ENCODE measurements around the gene MGME1.

Gene MGME1

DNA sequence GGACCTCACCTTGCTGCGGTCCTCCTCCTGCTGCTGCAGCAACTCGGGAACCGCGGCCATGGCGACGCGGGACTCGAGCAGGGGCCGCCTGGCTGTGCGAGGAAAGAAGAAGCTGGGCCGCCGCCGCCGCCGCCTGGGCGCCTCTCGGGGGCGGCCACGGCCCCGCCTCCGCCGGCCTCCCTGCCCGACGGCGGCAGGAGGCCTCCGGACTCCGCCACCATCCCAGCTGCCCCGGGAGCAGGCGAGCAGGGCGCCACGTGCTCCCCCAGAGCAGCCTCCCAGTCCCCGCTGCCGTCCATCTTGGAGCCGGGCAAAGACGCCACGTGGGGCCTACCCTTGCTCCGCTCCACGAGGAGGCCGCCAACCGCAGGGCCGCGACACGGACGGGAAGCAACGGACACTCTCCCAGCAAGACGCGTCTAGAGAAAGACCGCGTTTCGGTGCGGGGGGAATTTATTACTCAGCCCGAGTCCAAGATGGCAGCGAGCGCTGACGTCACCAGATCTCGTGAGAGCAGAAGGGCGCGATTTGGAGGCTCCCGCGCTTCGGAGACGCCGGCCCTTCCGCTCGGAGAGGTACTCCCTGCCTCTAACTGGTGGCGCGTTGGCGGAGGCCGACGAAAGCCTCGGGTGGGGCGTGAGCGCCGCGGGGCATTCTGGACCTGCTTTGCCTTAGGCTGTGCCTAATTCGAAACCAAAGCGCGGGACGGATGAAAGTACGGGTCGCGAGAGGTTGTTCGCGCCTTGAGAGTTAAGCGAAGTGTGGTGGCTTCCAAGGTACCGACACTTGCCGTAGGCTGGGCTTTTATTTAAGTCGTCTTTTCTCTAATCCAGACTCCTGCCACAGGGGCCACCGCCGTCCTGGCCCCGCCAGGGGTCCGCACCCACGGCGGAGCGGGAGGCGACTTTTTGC is at the start of gene MGME1, which contains the start of gene SNX5:
TSS of gene MGME1 (plus strand) at position 653 of the 912 bp plus-strand sequence. CDS start 842 bp downstream, outside the sequence.
TSS of gene SNX5 (minus strand) at position 429 of the 912 bp plus-strand sequence. CDS start at position 60, 369 bp downstream.
- peak; percentile 99 for DNase-seq (ENCODE audit: low read depth)

GRCh38 chr20:17919149-17919548 is 49.7 kb upstream of the MGME1 start:
- no peak for DNase-seq (ENCODE audit: low read depth)

- no peak for DNase-seq (ENCODE audit: low read depth)
These were observed 47.0 kb upstream of the MGME1 start for GRCh38 chr20:17921774-17922173.

GRCh38 chr20:17925141-17925939 is 43.5 kb upstream of the MGME1 start:
- no peak for DNase-seq (ENCODE audit: low read depth)

GRCh38 chr20:17925940-17926300 is 42.9 kb upstream of the MGME1 start:
- DNase-seq (ENCODE audit: low read depth): no peak

- no peak for DNase-seq (ENCODE audit: low read depth)
These were observed 40.6 kb upstream of the MGME1 start for GRCh38 chr20:17928211-17928611.

DNA sequence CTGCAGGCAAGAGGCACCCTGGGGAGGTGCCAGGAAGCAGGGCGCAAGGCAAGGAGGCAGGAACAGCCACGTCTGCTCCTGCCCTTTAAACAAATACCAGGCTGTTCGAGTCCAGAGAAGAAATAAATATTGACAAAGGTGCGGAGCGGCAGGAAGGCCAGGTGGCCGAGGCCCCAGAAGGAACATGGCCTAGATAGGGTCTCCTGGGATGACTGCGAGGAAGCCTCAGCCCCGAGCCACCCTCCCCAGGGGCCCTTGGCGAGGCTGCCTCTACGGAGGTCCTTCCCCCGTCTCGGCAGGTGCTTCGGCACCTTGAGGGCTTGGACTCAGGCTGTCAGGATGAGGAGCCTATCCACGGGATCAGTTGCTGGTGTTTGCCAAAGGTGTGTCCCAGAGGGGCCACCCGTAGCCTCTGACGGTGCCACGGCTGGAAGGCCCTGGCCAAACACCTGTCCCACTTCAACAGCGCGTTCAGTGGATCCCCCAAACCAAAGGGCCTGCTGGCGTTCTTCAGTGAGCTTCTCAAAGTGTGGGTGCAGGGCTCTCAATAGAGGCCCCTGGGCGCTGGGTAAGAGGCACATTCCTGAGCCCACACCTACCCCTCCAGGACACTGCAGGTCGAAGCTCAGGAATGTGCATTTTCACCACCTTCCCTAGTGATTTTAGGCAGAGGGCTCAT is 40.0 kb upstream of the MGME1 start:
- no peak for DNase-seq (ENCODE audit: low read depth)

DNA sequence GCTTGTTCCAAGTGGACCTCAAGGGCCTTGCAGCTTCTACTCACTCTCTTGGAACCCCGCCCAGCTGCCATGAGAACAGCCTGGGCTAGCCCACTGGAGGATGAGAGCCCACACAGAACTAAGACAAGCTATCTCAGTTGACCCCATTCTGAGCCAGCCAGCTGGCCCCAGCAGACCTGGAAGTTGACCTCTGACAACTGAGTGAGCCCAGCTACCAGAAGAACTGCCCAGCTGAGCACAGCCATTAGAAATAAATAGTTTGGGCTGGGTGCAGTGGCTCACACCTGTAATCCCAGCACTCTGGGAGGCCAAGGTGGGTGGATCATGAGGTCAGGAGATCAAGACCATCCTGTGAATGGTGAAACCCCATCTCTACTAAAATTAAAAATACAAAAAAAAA is 37.3 kb upstream of the MGME1 start:
- no peak for DNase-seq (ENCODE audit: low read depth)

GRCh38 chr20:17932396-17932795 is 36.4 kb upstream of the MGME1 start:
- DNase-seq (ENCODE audit: low read depth): no peak

- DNase-seq (ENCODE audit: low read depth): no peak
These were observed 35.7 kb upstream of the MGME1 start for GRCh38 chr20:17933121-17933520.

DNA sequence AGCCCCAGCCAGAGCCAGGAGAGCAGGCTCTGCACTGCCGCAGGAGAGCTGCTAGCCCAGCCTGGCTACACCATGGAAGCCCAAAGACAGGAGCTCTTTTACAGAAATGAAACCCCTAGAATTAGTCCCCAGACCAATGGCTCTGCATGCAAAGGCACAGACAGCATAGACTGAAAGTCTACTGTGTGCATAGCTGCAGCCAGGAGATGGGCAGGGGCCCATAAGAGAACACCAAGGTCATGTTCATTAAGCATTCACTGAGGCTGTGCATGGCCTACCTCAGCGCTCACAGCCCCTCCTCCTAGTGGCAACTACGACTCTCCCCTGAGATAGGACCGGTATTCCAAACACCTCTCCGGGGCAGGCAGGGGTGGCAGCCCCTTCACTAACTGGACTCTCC is 35.1 kb upstream of the MGME1 start:
- no peak for DNase-seq (ENCODE audit: low read depth)

DNA sequence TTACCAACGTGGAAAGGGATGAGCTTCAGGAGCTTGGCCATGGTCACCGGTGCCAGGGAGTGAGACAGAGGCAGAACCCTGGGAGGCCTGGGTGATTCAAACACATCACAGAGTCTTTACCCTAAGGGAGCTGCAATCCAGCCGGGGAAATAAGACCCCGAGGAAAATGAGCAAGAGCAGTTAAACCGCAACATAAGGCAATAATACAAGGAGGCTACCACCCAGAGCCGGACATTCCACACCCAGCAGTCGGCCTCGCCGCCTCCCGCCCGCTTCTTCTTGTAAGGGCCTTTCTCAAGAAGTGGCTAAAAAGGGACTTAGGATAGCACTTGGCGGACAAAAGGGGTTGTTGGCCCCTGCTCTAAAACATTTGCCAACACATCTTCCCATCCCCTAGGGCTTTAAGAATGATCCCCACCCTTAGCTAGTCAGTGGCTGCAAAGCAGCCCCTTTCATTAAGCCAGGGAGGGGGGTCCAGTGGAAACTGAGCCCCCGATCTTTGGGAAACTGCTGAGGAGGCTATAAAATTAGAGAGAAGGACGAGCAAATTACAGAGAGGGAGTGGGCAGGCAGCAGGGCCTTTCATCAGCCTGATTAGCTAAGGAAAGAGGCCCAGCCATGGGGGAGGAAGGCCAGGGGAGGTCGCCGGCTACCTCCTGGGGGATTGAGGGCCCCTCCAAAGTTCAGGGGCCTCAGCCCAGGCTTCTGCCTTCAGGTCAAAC is 34.5 kb upstream of the MGME1 start:
- DNase-seq (ENCODE audit: low read depth): peak; percentile 44

DNA sequence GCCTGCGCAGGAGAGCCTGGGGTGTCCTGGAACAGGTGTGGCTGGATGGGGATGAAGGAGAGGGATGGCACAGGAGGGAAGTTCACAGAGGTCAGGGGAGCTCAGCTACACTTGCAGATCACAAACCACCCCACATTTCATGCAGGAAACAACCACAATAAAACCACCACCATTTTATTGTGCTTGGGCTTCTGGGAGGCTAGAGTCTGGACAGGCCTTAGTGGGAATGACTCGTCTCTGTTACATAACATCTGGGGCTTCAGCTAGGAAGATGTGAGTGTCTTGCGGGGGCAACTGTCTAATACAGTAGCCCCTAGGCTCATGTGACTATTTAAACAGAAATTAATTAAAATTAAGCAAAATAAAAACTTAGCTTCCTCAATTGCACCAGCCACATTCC is 33.6 kb upstream of the MGME1 start:
- peak; percentile 34 for DNase-seq (ENCODE audit: low read depth)

GRCh38 chr20:17935761-17936160 is 33.1 kb upstream of the MGME1 start:
- no peak for DNase-seq (ENCODE audit: low read depth)

GRCh38 chr20:17936286-17936760 is 32.5 kb upstream of the MGME1 start:
- peak; percentile 30 for DNase-seq (ENCODE audit: low read depth)

DNA sequence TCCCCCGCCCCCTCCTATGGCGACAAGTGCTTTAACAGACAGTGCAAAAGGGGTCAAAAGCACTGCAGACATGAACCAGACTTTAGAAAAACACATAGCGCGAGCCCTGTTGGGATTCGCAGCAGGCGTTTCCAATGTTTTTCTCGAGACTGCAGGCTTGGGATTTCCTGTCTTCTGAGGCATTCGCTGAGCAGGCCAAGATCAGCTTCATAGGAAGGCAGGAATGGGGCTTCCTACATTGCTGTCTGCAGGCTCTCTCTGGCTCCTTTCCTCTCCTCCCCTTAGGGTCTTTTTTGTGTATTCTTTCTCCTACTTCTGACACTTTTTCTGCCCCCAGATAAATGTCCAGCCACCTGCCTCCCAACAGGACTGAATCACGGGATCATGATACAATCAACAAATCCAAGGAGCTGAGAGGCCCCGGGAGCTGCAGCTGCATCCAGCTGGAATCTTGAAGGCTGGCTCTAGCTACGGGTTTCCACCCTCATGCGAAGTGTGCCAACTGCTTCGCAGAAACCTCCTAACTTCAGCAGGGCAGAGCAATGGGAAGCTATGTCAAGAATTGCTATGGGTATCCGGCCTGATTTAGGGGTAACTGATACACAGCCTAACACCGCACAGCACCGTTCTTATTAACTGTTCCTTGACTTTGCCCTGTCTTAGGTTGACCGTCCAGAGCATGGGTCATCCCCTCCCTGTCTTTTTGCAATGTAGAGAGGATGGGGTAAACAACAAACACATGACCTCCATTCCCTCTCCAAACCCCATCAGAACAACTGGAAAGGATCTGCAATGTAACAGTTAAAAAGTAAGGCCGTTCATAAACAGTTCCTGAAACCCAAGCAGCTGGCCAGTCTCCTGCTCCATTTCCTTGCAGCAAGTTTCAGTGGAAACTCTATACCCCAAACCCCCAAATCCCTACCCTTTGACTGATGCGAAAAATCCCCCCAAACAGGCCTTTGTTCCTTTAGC is 31.8 kb upstream of the MGME1 start:
- DNase-seq (ENCODE audit: low read depth): peak; percentile 28

DNA sequence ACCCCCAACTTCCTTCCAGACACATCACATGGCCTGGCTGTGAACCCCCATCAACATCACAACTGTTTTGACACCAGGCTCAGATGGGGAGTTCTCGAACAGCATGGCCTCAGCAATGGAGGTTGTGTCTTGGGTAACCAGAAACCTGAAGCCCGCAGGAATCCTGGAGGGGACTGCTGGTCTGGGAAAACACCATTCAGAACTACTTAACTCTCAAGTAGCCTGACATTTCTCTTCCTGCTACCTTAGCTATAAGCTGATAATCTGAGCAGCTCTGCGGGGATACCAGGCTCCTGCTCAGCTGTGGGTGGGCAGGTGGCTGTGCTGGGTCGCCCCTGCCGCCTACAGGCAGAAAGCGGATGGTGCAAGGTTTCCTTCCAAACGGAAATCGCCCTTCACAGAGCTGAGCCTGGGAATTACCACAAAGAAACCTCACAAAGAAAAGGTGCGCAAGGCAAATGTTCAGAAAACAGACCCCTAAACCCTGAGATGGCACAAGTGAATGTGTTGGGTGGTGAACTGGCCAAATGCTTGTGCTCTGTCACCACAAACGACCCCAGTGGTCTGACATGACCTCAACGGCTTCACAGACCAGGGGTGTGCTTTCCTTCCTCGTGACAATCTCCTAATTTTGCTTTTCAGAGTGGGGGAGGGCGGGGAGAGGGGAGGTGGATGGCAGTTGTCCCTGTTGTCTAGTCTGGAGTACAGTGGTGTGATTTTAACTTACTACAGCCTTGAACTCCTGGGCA is 29.8 kb upstream of the MGME1 start:
- peak; percentile 69 for DNase-seq (ENCODE audit: low read depth)

DNA sequence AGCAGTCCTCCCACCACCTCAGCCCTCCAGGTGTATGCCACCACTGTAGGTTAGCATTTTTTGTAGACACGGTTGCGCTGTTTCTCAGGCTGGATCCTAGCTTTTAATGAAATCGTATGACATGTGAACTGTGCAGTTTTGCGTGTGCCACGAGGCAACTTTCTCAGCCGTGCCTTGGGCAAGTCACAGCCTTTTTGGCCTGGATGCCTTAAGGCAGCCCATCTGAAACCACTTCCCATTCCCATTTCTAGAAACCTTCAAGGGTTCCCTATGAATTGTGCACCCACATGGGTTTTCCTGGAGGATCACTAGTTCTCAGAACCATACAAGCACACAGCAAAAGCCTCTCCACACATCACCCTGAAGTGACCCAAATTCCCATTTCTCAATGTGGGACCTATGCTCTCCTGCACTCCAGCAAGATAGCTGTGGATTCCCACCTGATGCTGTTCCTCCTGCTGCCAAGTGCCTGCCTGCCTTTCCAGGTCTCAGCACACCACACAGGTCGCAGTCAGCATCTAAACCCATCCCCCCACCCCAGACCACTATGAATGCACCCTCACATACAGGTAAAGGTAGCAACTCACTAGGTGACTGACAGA is 29.1 kb upstream of the MGME1 start:
- no peak for DNase-seq (ENCODE audit: low read depth)

Measured in ELR (cell line).